Jurkat, Clone E6-1 (cell line): ENCODE results near the gene CDC42EP3.

ENCODE experiments used
- DNase-seq: peaks from one replicate; pipeline ENCODE4 v3.0.0-alpha.2; 2011; ENCODE audit warnings: low read depth, low spot score
- H3K4me3 ChIP-seq: 2 replicates; pipeline ENCODE4 v1.5.1; 2011; ENCODE audit warnings: mild to moderate bottlenecking, low read length, control low read depth, moderate library complexity

The CDC42EP3 gene

GRCh38 chr2:37625156-37625555, 46.3 kb downstream of the CDC42EP3 start:
- DNase-seq: no peak
- no peak overlapping the region for H3K4me3 ChIP-seq

GRCh38 chr2:37623971-37624900, 47.2 kb downstream of the CDC42EP3 start:
- H3K4me3 ChIP-seq: no peak overlapping the region
- DNase-seq: no peak

- DNase-seq: no peak
- no peak overlapping the region for H3K4me3 ChIP-seq
These were observed 48.0 kb downstream of the CDC42EP3 start for GRCh38 chr2:37623406-37623805.

GRCh38 chr2:37622450-37623100, 48.9 kb downstream of the CDC42EP3 start:
- DNase-seq: no peak

GRCh38 chr2:37621199-37621598, 50.2 kb downstream of the CDC42EP3 start:
- no peak overlapping the region for H3K4me3 ChIP-seq
- DNase-seq: no peak

More at GRCh38 chr2:37622450-37623100, 48.9 kb downstream of the CDC42EP3 start:
- no peak overlapping the region for H3K4me3 ChIP-seq

- H3K4me3 ChIP-seq: no peak overlapping the region
- no peak for DNase-seq
These were observed 51.5 kb downstream of the CDC42EP3 start for GRCh38 chr2:37619959-37620300.

GRCh38 chr2:37619230-37619958, 52.0 kb downstream of the CDC42EP3 start:
- no peak overlapping the region for H3K4me3 ChIP-seq
- DNase-seq: no peak

- no peak overlapping the region for H3K4me3 ChIP-seq
- no peak for DNase-seq
These were observed 53.1 kb downstream of the CDC42EP3 start for GRCh38 chr2:37618326-37618725.

GRCh38 chr2:37617119-37617892, 54.1 kb downstream of the CDC42EP3 start:
- peak; percentile 15 for DNase-seq
- H3K4me3 ChIP-seq: no peak overlapping the region

GRCh38 chr2:37616677-37617005, 54.8 kb downstream of the CDC42EP3 start:
- peak; percentile 85 for DNase-seq
- H3K4me3 ChIP-seq: no peak overlapping the region

- no peak overlapping the region; the same call in 1 of the 2 replicates for H3K4me3 ChIP-seq
- peak; percentile 81 for DNase-seq
These were observed 55.4 kb downstream of the CDC42EP3 start for GRCh38 chr2:37615804-37616676.

- no peak overlapping the region for H3K4me3 ChIP-seq
- no peak for DNase-seq
These were observed 57.2 kb downstream of the CDC42EP3 start for GRCh38 chr2:37614061-37614738.

GRCh38 chr2:37612382-37612781, 59.1 kb downstream of the CDC42EP3 start:
- H3K4me3 ChIP-seq: no peak overlapping the region
- no peak for DNase-seq

- no peak for DNase-seq
- H3K4me3 ChIP-seq: no peak overlapping the region
These were observed 60.7 kb downstream of the CDC42EP3 start for GRCh38 chr2:37610638-37611289.

- no peak overlapping the region for H3K4me3 ChIP-seq
- DNase-seq: no peak
These were observed 61.7 kb downstream of the CDC42EP3 start for GRCh38 chr2:37609782-37610181.

- DNase-seq: no peak
These were observed 66.7 kb downstream of the CDC42EP3 start for GRCh38 chr2:37604716-37605115.

GRCh38 chr2:37602702-37603101, 68.7 kb downstream of the CDC42EP3 start:
- no peak overlapping the region for H3K4me3 ChIP-seq
- DNase-seq: no peak

More at GRCh38 chr2:37604716-37605115, 66.7 kb downstream of the CDC42EP3 start:
- no peak overlapping the region for H3K4me3 ChIP-seq
